ENCODE results near the gene RCC2. TPM values are rescaled to one million over a fixed set of nuclear protein-coding genes. Genes with fewer than 3 reads are reported as not detected.
A peak's percentile ranks its signal among the peaks of the same experiment; 100 is the strongest.

RCC2 gene
- total RNA-seq, 2 donors from 2014 or later: 113 to 132 TPM

- H3K9me3 Mint-ChIP-seq: no peaks in the 10 kb centered on the region
Measured at GRCh38 chr1:17370618-17371017, 68.9 kb downstream of the RCC2 start.

GRCh38 chr1:17369466-17369865, 70.0 kb downstream of the RCC2 start:
- ATAC-seq (no peak), DNase-seq (ENCODE audit: low spot score in 2 of 2) (no peak)
- H3K9me3 Mint-ChIP-seq: no peaks in the 10 kb centered on the region
- H3K27ac Mint-ChIP-seq: no peak overlapping the region
- H3K36me3 Mint-ChIP-seq: no peaks in the 10 kb centered on the region

More at GRCh38 chr1:17370618-17371017, 68.9 kb downstream of the RCC2 start:
- Mint-ChIP-seq H3K27ac (no peak overlapping the region), H3K36me3 (no peaks in the 10 kb centered on the region)
- DNase-seq (ENCODE audit: low spot score in 2 of 2): no peak
- ATAC-seq: no peak

GRCh38 chr1:17365293-17365692, 74.2 kb downstream of the RCC2 start:
- DNase-seq (ENCODE audit: low spot score in 2 of 2) (no peak), ATAC-seq (no peak)
- Mint-ChIP-seq H3K9me3 (no peaks in the 10 kb centered on the region), H3K36me3 (no peaks in the 10 kb centered on the region), H3K27ac (no peak overlapping the region)

- no peak overlapping the region for H3K27ac Mint-ChIP-seq
- H3K36me3 Mint-ChIP-seq: no peaks in the 10 kb centered on the region
- ATAC-seq (no peak), DNase-seq (ENCODE audit: low spot score in 2 of 2) (no peak)
- H3K9me3 Mint-ChIP-seq: no peaks in the 10 kb centered on the region
Measured at GRCh38 chr1:17363771-17364170, 75.7 kb downstream of the RCC2 start.

- H3K36me3 Mint-ChIP-seq: no peaks in the 10 kb centered on the region
- no peak overlapping the region for H3K27ac Mint-ChIP-seq
- no peak for ATAC-seq
- H3K9me3 Mint-ChIP-seq: no peaks in the 10 kb centered on the region
- no peak for DNase-seq (ENCODE audit: low spot score in 2 of 2)
Measured at GRCh38 chr1:17363351-17363750, 76.1 kb downstream of the RCC2 start.

- Mint-ChIP-seq H3K27ac (no peak overlapping the region), H3K36me3 (no peaks in the 10 kb centered on the region), H3K9me3 (no peaks in the 10 kb centered on the region)
- no peak for ATAC-seq
- no peak for DNase-seq (ENCODE audit: low spot score in 2 of 2)
Measured at GRCh38 chr1:17361687-17362086, 77.8 kb downstream of the RCC2 start.

GRCh38 chr1:17360272-17360956, 79.1 kb downstream of the RCC2 start:
- Mint-ChIP-seq H3K9me3 (no peaks in the 10 kb centered on the region), H3K27ac (no peak overlapping the region), H3K36me3 (no peaks in the 10 kb centered on the region)
- ATAC-seq (no peak), DNase-seq (ENCODE audit: low spot score in 2 of 2) (no peak)

- Mint-ChIP-seq H3K27ac (peak overlapping the region in 1 of 2 donors; percentile 4), H3K36me3 (no peaks in the 10 kb centered on the region), H3K9me3 (no peaks in the 10 kb centered on the region)
- ATAC-seq (no peak), DNase-seq (ENCODE audit: low spot score in 2 of 2) (no peak)
Measured at GRCh38 chr1:17359808-17360207, 79.7 kb downstream of the RCC2 start.

GRCh38 chr1:17359031-17359430, 80.4 kb downstream of the RCC2 start:
- H3K9me3 Mint-ChIP-seq: no peaks in the 10 kb centered on the region
- no peak for ATAC-seq
- no peak overlapping the region for H3K27ac Mint-ChIP-seq

GRCh38 chr1:17358557-17358956, 80.9 kb downstream of the RCC2 start:
- Mint-ChIP-seq H3K9me3 (no peaks in the 10 kb centered on the region), H3K36me3 (no peaks in the 10 kb centered on the region), H3K27ac (no peak overlapping the region)
- no peak for ATAC-seq
- DNase-seq (ENCODE audit: low spot score in 2 of 2): no peak

More at GRCh38 chr1:17359031-17359430, 80.4 kb downstream of the RCC2 start:
- DNase-seq (ENCODE audit: low spot score in 2 of 2): no peak
- H3K36me3 Mint-ChIP-seq: no peaks in the 10 kb centered on the region

Other genes starting within 250 kb of the RCC2 start
- gene PADI1, start 234.5 kb downstream of the RCC2 start, total RNA-seq: not detected
- not detected for gene PADI3, start 190.6 kb downstream of the RCC2 start, total RNA-seq
- gene PADI4, start 131.5 kb downstream of the RCC2 start, total RNA-seq: 1 to 10 TPM; 1.3 to 2.4 TPM
- gene PADI6, start 67.5 kb downstream of the RCC2 start, total RNA-seq: not detected
- not detected for gene ARHGEF10L, start 100.0 kb upstream of the RCC2 start, total RNA-seq